Pancreas (tissue), 10 donors: ENCODE measurements around the gene DLX3. TPM values are rescaled to one million over a fixed set of nuclear protein-coding genes. Genes with fewer than 3 reads are reported as not detected.

Source experiments
- ATAC-seq, 4 donors: fragments of 200-7000 bp; cut with Tn5 transposase; one replicate each; pipeline versions ENCODE4 v1.8.0 to v1.9.1; 2020; ENCODE audit warnings: mild to moderate bottlenecking in 4 of 4, moderate library complexity in 4 of 4
- DNase-seq, 6 donors: peaks; one replicate each; pipeline ENCODE4 v3.0.0-alpha.2; 2020
- FAIRE-seq: peaks from 2 replicates; lab custom pipeline; 2012; peaks lifted over from hg19 to GRCh38; lab: Jason Lieb, UNC
- H3K27ac ChIP-seq, 4 donors: fragments of 200-600 bp; sonication (generic); 1 replicate in 3 of 4; 2 replicates in 1 of 4; pipeline versions ENCODE4 v1.5.0 to v1.8.0; 2020
- H3K27me3 ChIP-seq, 4 donors: fragments of 200-600 bp; one replicate each; pipeline ENCODE4 v1.8.0; 2021
- H3K36me3 ChIP-seq, 3 donors: fragments of 200-600 bp; sonication (generic) in 1 of 3; one replicate each; pipeline versions ENCODE4 v1.5.0 to v1.8.0; 2020 to 2021
- H3K4me1 ChIP-seq, 3 donors: fragments of 200-600 bp; one replicate each; pipeline ENCODE4 v1.8.0; 2021
- H3K4me3 ChIP-seq, 4 donors: fragments of 200-600 bp; sonication (generic) in 2 of 4; one replicate each; pipeline versions ENCODE4 v1.5.0 to v1.8.0; 2020 to 2021
- H3K9me3 ChIP-seq, 4 donors: fragments of 200-600 bp; one replicate each; pipeline ENCODE4 v1.8.0; 2021
- CTCF ChIP-seq, 4 donors: fragments of 200-600 bp; sonication (generic) in 3 of 4; IDR thresholded peaks; one replicate each; pipeline versions ENCODE4 v1.5.0 to v1.8.0; 2021; ENCODE audit warnings: antibody characterized with exemption in 4 of 4
- WGBS, 2 donors: extraction: QIAGEN DNeasy Blood & Tissue Kit; methylation state at CpG; one replicate each; pipeline ENCODE4 v1.1.7; 2013; 5-methylcytosine and 5-hydroxymethylcytosine counted together
- intact Hi-C, 3 donors: fragments of 100-400 bp; cut with DNase I; formaldehyde crosslinking; loops; one replicate each; pipeline versions ENCODE4 v1.11.1 to v1.14.2; 2022
- polyA plus RNA-seq, 2 donors: library from polyadenylated mRNA; stranded (reverse); fragments of 200-250 nt; gene quantifications; one replicate each; pipeline ENCODE4 v1.2.3, GENCODE V29; 2013
- total RNA-seq, 6 donors: library from RNA; stranded (reverse); fragmentation: NEBNext Ultra II Directional in 4 of 6; extraction: Animal tissue kit (Norgen Biotek cat#: 25700) in 4 of 6; gene quantifications; one replicate each; pipeline versions ENCODE4 v1.2.1 to v1.2.4, GENCODE V29; 2021 to 2023
- donor health status: healthy with polysubstance abuse.
- donor health status: DM: no; HTN: no; CAD: no; lungs with moderate emphysema.
- donor health status: DM: no; HTN: no; CAD: no.
- donor health status: control.
- donor health status: control.
- donor health status: Bipolar disorder and iron deficiency.
- donor health status: DM: yes; HTN: yes; CAD: no.
- donor health status: DM: no; HTN: no; CAD: no.
- donor health status: DM: no; HTN: no; CAD: no.
- donor health status: DM: yes; HTN: yes; CAD: no.

Gene DLX3
- total and polyA plus RNA-seq, 8 donors: 0.09 to 0.53 (median 0.32) TPM

DNA sequence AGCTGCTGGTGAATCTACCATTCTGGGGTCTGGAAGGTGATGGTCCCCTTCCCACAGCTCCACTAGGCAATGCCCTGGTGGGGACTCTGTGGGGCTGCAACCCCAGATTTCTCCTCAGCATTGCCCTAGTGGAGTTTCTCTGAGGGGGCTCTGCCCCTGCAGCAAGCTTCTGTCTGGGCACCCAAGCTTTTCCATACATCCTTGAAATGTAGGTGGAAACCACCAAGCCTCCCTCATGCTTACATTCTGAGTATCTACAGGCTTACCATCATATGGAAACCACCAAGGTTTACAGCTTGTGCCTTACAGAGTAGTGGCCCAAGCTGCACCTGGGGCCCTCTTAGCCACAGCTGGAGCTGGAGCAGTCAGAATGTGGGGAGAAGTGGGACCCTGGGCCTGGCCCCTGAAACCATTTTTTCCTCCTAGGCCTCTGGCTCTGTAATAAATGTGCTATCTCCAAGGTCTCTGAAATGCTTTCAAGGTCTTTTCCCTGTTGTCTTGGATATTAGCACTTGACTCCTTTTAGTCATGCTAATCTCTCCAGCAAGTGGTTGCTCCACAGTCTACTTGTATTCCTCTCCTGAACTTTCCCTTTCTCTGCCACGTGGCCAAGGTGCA lies 19.6 kb upstream of the DLX3 start:
- H3K4me3 ChIP-seq: no peak overlapping the region
- no peak for FAIRE-seq

DNA sequence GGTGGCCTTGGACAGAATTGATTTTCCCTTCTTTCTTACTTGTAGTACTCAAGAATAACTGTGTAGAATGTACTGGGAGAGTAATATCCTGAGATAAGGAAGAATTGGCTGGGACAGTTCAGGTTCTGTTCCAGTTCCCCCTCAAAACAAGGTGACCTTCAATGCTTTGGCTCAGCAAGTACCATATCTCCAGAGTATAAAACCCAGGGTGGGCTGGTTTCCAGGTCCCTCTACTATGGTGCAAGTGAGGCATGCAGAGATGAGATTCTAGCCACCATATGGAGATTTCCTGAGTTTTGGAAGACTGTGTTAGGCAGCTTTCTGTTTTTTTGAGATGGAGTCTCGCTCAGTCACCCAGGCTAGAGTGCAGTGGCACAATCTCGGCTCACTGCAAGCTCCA lies 18.1 kb upstream of the DLX3 start:
- DNase-seq: no peak
- Histone ChIP-seq H3K4me3 (no peak overlapping the region), H3K27ac (no peak overlapping the region), H3K4me1 (no peaks in the 10 kb centered on the region), H3K36me3 (no peaks in the 10 kb centered on the region), H3K27me3 (peaks cover 0 to 3% (median 0%) of the 10 kb centered on the region in 4 donors), H3K9me3 (no peaks in the 10 kb centered on the region)
- no peak for TF ChIP-seq CTCF (IDR thresholded peaks at IDR 0.05)
- no peak for ATAC-seq
- no peak for FAIRE-seq
- WGBS, 2 donors: 74 to 75% methylated on average over 2 of the region's 2 CpGs
- intact Hi-C loops: no loop called here

More for the DNA sequence above, 19.6 kb upstream of the DLX3 start:
- no peak overlapping the region for H3K27ac ChIP-seq
- peaks cover 0 to 3% (median 0%) of the 10 kb centered on the region in 4 donors for H3K27me3 ChIP-seq
- no peak for TF ChIP-seq CTCF (IDR thresholded peaks at IDR 0.05)
- 57 to 65% methylated on average over 1 of the region's 1 CpG for WGBS, 2 donors
- no peak for ATAC-seq
- no peaks in the 10 kb centered on the region for H3K9me3 ChIP-seq
- no peak for DNase-seq
- no peaks in the 10 kb centered on the region for H3K36me3 ChIP-seq
- intact Hi-C loops: no loop called here
- H3K4me1 ChIP-seq: no peaks in the 10 kb centered on the region

DNA sequence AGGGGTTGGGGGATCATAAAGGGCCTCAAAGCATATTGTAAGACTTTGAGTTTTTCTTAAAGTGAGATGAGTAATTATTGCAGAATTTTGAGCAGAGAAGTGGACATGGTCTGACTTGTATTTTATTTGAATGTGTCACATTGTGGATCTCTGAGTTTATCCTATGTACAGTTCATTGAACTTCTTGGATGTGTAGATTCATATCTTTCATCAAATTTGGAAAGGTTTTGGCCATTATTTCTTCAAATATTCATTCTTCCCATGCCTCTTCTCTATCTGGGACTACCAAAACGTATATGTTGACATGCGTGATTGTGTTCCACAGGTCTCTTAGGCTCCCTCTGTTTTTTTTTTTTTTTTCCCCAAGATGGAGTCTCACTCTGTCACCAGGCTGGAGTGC lies 14.3 kb upstream of the DLX3 start:
- no peak for TF ChIP-seq CTCF (IDR thresholded peaks at IDR 0.05)
- intact Hi-C loops: no loop called here
- Histone ChIP-seq H3K27ac (no peak overlapping the region), H3K4me1 (no peaks in the 10 kb centered on the region), H3K9me3 (no peaks in the 10 kb centered on the region), H3K4me3 (no peak overlapping the region), H3K36me3 (no peaks in the 10 kb centered on the region), H3K27me3 (peaks cover 0 to 6% (median 2%) of the 10 kb centered on the region in 4 donors)
- ATAC-seq (no peak), FAIRE-seq (no peak), DNase-seq (no peak)
- whole genome bisulfite sequencing, 2 donors: 73 to 75% methylated on average over 2 of the region's 2 CpGs

DNA sequence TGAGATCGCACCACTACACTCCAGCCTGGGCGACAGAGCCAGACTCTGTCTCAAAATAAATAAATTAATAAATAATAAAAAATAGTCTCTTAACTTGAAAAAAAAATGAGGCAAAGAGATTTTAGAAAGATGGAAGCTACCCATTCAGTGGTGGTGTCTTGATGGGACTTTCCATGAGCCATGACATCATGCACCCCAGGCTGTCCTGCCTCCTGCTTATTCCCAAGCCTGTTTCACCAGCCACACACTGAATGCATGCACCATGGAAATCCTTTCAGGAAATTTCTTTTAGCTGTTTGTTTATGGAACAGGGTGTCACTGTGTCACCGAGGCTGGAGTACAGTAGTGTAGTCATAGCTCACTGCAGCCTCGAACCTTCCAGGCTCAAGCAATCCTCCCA lies 8.9 kb upstream of the DLX3 start:
- FAIRE-seq: no peak
- TF ChIP-seq CTCF (IDR thresholded peaks at IDR 0.05): no peak
- no peaks in the 10 kb centered on the region for H3K9me3 ChIP-seq
- no peaks in the 10 kb centered on the region for H3K4me1 ChIP-seq
- H3K27me3 ChIP-seq: peaks cover 0 to 6% (median 0%) of the 10 kb centered on the region in 4 donors
- peak in 1 of 4 donors; percentile 16 for ATAC-seq
- intact Hi-C loops: no loop called here
- DNase-seq: no peak
- H3K4me3 ChIP-seq: no peak overlapping the region
- 65 to 80% methylated on average over 4 of the region's 4 CpGs for whole genome bisulfite sequencing, 2 donors
- no peak overlapping the region for H3K27ac ChIP-seq
- H3K36me3 ChIP-seq: no peaks in the 10 kb centered on the region

- TF ChIP-seq CTCF (IDR thresholded peaks at IDR 0.05): no peak
- peaks cover 0 to 6% (median 1%) of the 10 kb centered on the region in 4 donors for H3K27me3 ChIP-seq
- no peaks in the 10 kb centered on the region for H3K9me3 ChIP-seq
- H3K4me3 ChIP-seq: peak overlapping the region in 1 of 4 donors; percentile 14
- FAIRE-seq (no peak), ATAC-seq (no peak), DNase-seq (peak in 1 of 6 donors; percentile 47)
- peaks cover 0 to 10% (median 4%) of the 10 kb centered on the region in 3 donors for H3K4me1 ChIP-seq
- H3K36me3 ChIP-seq: no peaks in the 10 kb centered on the region
- H3K27ac ChIP-seq: no peak overlapping the region
- WGBS, 2 donors: 45 to 46% methylated on average over 11 of the region's 11 CpGs
- intact Hi-C loops: loop anchor here in 2 of 3 donors (5.0 kb wide), 5 partner anchors 47 to 137 kb away; no protein-coding TSS in a partner anchor
Measured at GRCh38 chr17:49998836-49999511, 4.0 kb upstream of the DLX3 start.
